Measurements from ENCODE around the gene CREB3L1. TPM values are rescaled to one million over a fixed set of nuclear protein-coding genes. Genes with fewer than 3 reads are reported as not detected.
A peak's percentile ranks its signal among the peaks of the same experiment; 100 is the strongest.

The CREB3L1 gene
- total RNA-seq, 1 experiment from 2014 or later, result not detected

DNA sequence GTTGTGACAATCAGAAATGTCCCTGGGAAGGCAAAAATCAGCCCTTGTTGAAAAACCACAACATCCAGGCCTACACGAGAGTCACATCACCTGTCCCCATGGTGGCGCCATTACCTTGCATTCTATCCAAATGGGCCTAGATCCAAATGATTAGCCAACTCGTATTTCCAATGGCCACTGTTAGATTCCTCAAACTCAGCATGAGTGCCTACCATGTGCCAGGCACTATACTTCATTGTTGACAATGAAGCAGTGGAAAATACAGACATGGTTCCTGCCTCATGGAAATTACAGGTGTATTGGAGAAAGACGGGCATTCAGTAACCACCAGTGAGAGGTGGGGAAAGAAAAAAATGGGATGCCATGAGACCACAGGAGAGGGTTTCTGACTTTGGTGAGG, 29.8 kb upstream of the CREB3L1 start:
- H3K4me1 Mint-ChIP-seq (ENCODE audit: insufficient read depth, unreplicated experiment), result peaks cover 31% of the 10 kb centered on the region
- POLR2A ChIA-PET, result interaction anchor here (1.3 kb wide), 1 partner anchor 8 kb away, joined by 7 read pairs; no protein-coding TSS in a partner anchor
- H3K4me3 Mint-ChIP-seq (ENCODE audit: unreplicated experiment), result no peak overlapping the region
- CTCF ChIA-PET, result interaction anchor here (0.7 to 11.4 kb wide), 7 partner anchors 9 to 317 kb away, joined by 3 to 374 read pairs (median 3); no protein-coding TSS in a partner anchor
- intact Hi-C loops (cut with micrococcal nuclease), result loop anchor here (1.0 kb wide), 1 partner anchor 61 kb away; no protein-coding TSS in a partner anchor
- H3K27ac Mint-ChIP-seq (ENCODE audit: low read depth, unreplicated experiment), result peak overlapping the region; percentile 90
- BruUV-seq (replicated peaks), result no TSS peak
- no peaks in the 10 kb centered on the region for H3K9me3 Mint-ChIP-seq (ENCODE audit: unreplicated experiment)
- TF ChIP-seq, protein P1, sequence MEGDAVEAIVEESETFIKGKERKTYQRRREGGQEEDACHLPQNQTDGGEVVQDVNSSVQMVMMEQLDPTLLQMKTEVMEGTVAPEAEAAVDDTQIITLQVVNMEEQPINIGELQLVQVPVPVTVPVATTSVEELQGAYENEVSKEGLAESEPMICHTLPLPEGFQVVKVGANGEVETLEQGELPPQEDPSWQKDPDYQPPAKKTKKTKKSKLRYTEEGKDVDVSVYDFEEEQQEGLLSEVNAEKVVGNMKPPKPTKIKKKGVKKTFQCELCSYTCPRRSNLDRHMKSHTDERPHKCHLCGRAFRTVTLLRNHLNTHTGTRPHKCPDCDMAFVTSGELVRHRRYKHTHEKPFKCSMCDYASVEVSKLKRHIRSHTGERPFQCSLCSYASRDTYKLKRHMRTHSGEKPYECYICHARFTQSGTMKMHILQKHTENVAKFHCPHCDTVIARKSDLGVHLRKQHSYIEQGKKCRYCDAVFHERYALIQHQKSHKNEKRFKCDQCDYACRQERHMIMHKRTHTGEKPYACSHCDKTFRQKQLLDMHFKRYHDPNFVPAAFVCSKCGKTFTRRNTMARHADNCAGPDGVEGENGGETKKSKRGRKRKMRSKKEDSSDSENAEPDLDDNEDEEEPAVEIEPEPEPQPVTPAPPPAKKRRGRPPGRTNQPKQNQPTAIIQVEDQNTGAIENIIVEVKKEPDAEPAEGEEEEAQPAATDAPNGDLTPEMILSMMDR (IDR thresholded peaks at IDR 0.05; ENCODE audit: unreplicated experiment), result peak; percentile 22
- H3K27me3 Mint-ChIP-seq (ENCODE audit: insufficient read depth, unreplicated experiment), result no peaks in the 10 kb centered on the region
- H3K36me3 Mint-ChIP-seq (ENCODE audit: insufficient read depth, unreplicated experiment), result peaks cover 7% of the 10 kb centered on the region
- DNase-seq (ENCODE audit: unreplicated experiment), result peak; percentile 82

GRCh38 chr11:46248289-46249102, 29.0 kb upstream of the CREB3L1 start:
- TF ChIP-seq, protein P1 (IDR thresholded peaks at IDR 0.05; ENCODE audit: unreplicated experiment), result no peak
- CTCF ChIA-PET, result interaction anchor here (0.7 to 3.9 kb wide), 6 partner anchors 9 to 891 kb away, joined by 3 to 41 read pairs (median 4); no protein-coding TSS in a partner anchor
- no peaks in the 10 kb centered on the region for H3K27me3 Mint-ChIP-seq (ENCODE audit: insufficient read depth, unreplicated experiment)
- POLR2A ChIA-PET, result interaction anchor here (0.6 to 1.3 kb wide), 6 partner anchors 9 to 306 kb away, joined by 3 to 7 read pairs (median 4); no protein-coding TSS in a partner anchor
- peak; percentile 85 for DNase-seq (ENCODE audit: unreplicated experiment)
- peak overlapping the region; percentile 11 for H3K4me3 Mint-ChIP-seq (ENCODE audit: unreplicated experiment)
- H3K9me3 Mint-ChIP-seq (ENCODE audit: unreplicated experiment), result no peaks in the 10 kb centered on the region
- peaks cover under 1% of the 10 kb centered on the region for H3K36me3 Mint-ChIP-seq (ENCODE audit: insufficient read depth, unreplicated experiment)
- peaks cover 29% of the 10 kb centered on the region for H3K4me1 Mint-ChIP-seq (ENCODE audit: insufficient read depth, unreplicated experiment)
- intact Hi-C loops (cut with micrococcal nuclease), result no loop called here
- BruUV-seq (replicated peaks), result no TSS peak
- peak overlapping the region; percentile 90 for H3K27ac Mint-ChIP-seq (ENCODE audit: low read depth, unreplicated experiment)

GRCh38 chr11:46249103-46249937, 28.1 kb upstream of the CREB3L1 start:
- Mint-ChIP-seq H3K4me3 (ENCODE audit: unreplicated experiment) (no peak overlapping the region), H3K4me1 (ENCODE audit: insufficient read depth, unreplicated experiment) (peaks cover 29% of the 10 kb centered on the region), H3K36me3 (ENCODE audit: insufficient read depth, unreplicated experiment) (no peaks in the 10 kb centered on the region), H3K9me3 (ENCODE audit: unreplicated experiment) (no peaks in the 10 kb centered on the region), H3K27ac (ENCODE audit: low read depth, unreplicated experiment) (peak overlapping the region; percentile 90), H3K27me3 (ENCODE audit: insufficient read depth, unreplicated experiment) (no peaks in the 10 kb centered on the region)
- no TSS peak for BruUV-seq (replicated peaks)
- no peak for DNase-seq (ENCODE audit: unreplicated experiment)
- TF ChIP-seq, protein P1 (IDR thresholded peaks at IDR 0.05; ENCODE audit: unreplicated experiment), result no peak
- ChIA-PET POLR2A (interaction anchor here (0.6 to 1.3 kb wide), 7 partner anchors 10 to 305 kb away, joined by 3 to 7 read pairs (median 4); no protein-coding TSS in a partner anchor), CTCF (interaction anchor here (1.0 to 3.9 kb wide), 3 partner anchors 10 to 59 kb away, joined by 4 to 41 read pairs (median 19); no protein-coding TSS in a partner anchor)
- intact Hi-C loops (cut with micrococcal nuclease), result no loop called here

Measured in MCF 10A (cell line).